ENCODE results near the gene PDGFA.
A peak's percentile ranks its signal among the peaks of the same experiment; 100 is the strongest.

Gene PDGFA

DNA sequence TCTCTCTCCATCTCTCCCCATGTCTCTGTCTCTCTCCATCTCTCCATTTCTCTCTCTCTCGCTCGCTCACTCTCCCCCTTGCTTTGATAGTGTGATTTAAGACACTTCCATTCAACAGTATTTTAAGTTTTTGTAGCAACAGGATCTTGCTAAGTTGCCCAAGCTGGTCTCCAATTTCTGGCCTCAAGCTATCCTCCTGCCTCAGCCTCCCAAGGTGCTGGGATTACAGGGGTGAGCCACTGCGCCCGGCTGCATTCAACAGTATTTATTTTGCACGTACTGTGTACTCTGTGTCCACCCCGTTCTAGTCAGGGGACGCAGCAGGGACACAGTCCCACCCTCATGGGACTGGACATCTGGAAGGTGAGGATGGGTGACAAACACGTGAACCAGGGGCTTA lies 14.4 kb upstream of the PDGFA start:
- DNase-seq: no peak

GRCh38 chr7:533266-533665 lies 13.6 kb upstream of the PDGFA start:
- DNase-seq: no peak

DNA sequence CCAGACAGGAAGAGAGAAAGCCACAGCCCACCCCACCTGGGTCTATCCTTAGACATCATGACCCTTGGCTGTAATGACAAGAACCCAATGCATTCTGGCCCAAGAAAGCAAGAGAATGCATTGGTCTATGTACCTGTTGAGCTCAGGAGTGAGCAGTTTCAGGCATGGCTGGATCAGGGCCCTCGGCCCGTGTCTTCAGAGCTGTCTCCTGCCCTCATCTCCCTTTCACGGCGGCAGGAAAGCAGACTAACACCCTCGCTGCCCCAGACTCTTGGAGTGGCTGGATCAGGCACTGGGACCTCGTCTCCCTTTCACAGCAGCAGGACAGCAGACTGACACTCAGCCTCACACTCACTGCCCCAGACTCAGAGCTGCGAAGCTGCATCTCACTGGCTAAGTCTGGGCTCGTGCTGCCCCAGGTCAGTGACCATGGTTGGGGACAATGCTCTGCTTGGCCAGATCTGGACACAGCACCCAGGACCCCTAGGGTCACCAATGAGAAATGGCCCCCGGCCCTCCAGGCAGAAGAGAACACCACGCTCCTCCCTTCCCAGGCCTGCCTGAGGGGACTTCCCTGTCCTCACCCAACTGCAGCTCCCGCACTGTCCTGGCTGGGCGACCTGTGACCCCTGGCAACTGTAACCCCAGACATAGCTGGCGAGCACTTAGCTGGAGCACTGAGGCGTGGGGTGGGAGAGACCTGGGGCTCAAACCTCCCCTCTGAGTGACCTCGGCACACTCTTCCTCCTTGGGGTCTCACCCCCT lies 12.9 kb upstream of the PDGFA start:
- DNase-seq: no peak

GRCh38 chr7:531777-532176 lies 12.1 kb upstream of the PDGFA start:
- DNase-seq: no peak

- DNase-seq: no peak
These were observed 8.8 kb upstream of the PDGFA start for GRCh38 chr7:528451-528850.

GRCh38 chr7:527723-528122 lies 8.1 kb upstream of the PDGFA start:
- no peak for DNase-seq

GRCh38 chr7:526460-527034 lies 6.9 kb upstream of the PDGFA start:
- DNase-seq: no peak

GRCh38 chr7:525740-526139 lies 6.1 kb upstream of the PDGFA start:
- DNase-seq: no peak

GRCh38 chr7:524800-525199 lies 5.2 kb upstream of the PDGFA start:
- DNase-seq: no peak

DNA sequence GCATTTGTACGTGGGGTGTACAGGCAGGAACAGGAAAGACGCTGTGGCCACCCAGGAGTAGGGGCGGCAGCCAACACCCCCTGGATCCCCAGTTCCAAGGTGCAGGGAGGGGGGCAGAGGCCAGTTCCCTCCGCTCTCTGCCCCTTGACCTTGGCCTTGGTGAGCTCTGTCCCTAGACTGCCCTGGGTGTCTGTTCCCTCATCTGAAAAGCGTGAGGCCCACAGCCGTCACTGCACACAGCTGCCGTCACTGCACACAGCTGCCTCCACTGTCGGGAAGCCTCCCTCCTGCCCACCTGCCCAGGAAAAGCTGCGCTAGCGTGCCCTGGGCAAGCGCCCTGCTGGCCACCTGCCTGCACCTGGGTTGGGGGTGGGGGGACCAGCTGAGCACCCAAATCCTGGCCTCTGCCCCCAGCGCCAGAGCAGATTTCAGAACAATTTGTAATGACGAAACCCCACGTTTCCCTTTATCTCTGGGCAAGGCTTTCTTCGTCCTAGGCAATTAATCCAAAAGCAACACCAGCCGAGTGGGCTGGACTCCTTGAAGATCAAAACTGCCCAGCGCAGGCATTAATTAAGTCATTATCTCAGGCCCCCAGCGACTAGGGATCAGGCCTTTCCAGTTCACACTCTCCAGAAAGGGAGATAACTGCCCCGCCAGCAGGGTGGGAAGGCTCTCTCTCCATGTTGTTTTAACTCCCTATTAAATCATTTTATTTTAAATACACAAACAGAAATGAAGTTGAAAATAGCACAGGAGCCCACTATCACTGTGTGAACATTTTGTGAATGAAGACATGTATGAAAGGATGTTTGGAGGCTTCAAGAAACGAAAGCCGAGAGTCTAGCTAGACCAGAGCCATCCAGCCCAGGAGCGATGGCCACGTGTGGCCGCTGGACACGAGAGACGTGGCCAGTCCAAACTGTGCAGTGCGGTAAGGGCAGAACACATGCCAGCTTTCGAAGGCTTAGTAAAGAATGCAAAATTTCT lies 4.0 kb upstream of the PDGFA start:
- DNase-seq: no peak

DNA sequence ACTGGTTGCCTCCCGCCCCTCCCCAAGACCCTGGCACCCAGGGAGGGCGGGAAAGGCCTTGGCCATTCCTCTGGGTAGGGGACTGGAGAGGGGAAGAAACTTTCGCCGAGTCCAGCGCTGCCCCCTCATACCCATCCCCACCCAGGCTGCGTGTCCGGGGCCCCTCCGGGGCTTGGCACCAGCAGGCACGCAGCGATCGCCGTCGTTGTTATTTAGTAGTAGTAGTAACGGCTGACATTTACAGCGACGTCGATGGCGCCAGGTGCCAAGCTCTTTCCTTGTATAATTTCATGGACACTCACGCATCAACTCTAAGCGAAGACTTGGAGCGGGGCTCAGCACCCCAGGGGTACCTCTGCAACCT lies 3.3 kb upstream of the PDGFA start:
- DNase-seq: no peak

- DNase-seq: no peak
These were observed 2.7 kb upstream of the PDGFA start for GRCh38 chr7:522071-522950.

- DNase-seq: no peak
These were observed 1.8 kb upstream of the PDGFA start for GRCh38 chr7:521221-522070.

DNA sequence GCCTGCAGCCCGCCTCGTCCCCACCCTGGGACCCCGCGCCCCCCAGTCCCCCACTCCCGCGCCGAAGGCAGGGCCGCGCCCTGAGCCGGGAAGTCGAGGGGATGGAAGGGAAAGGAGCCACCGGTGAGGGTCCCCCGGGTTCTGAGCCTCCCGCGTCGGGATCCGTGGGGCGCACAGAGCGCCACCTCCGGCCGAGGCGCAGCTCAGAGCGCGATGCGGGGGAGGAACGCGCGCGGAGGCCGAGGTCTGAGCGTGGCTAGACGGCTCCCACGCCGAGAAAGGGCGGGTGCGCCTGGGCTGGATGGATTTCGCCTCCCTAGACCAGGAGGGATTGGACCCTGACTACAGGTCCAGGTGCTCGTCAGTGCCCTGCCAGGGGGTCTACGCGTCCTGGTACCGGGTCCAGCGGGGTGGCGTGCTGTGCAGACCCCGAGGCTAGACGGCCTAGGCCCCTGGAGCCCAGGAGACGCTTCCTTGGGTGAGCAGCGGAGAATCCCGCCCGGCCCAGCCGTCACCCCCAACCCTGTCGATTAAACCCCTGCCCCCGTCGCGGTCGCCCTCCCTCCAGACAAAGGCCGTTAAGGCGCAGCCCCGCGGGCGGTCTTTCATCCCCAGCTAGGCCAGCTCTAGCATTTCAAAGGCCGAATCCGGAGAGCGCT lies 986 bp upstream of the PDGFA start:
- no peak for DNase-seq

- peak; percentile 48 for DNase-seq
These were observed 789 bp downstream of the PDGFA start for GRCh38 chr7:518630-519483.

- DNase-seq: no peak
These were observed 1.6 kb downstream of the PDGFA start for GRCh38 chr7:517774-518629.

DNA sequence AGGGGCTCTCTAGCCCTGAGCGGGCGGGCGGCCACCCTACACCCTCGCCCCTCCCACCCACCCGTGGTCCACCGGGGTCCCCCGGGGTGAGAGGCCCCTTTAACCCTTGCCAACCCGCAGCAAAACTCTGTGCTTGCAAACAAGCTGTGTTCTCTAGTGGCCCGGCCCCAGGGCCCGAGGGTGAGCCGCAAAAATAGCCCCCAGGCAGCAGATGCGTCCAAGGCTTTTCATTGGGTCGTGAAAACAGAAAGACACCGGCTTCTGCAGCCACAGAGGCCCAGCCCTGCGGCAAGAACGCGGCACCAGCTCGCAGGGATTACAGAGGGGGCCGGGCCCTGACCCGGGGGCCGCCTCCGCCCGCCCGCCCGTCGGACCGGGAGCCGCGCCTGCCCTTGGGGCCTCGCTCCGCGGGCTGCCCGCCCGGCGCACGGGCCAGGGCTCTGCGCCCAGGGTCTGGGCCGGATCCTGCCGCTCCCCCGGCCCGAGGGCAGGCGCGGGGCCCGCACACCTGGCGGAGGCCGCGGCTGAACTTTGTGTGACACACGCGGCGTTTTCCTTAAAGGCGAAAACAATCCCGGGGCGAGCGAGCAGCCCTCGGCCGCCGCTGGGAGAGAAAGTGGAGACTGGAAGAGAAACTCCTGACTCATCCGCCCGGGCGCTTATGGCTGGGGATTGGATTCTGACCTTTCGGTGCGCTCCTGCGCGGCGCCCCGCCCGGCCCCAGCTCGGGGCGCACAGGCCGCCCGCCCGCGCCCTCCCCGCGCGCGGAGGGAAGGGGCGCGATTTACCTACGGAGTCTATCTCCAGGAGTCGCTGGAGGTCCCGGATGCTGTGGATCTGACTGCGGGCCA lies 2.8 kb downstream of the PDGFA start:
- no peak for DNase-seq

DNA sequence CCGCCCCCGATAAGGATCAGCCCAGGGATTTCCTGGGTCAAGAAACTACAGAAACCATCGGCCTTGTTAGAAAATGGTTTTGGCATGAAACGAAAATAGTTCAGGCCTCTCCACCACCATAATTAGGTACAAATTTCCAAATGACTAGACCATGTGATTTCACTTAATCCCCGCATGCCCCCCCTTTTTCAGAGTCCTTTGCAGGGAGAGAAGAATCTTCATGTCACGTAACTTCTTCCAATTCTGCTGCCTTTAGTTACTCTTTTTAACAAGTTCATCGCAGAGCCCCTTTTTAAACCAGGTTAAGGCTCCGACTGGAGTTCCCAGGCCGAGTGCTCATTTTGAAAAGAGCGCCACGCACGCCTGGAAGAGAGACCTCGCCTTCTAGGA lies 3.4 kb downstream of the PDGFA start:
- no peak for DNase-seq

Data from activated naive CD4-positive, alpha-beta T cell treated with anti-CD3 and anti-CD28 coated beads, Interleukin-2, amount 50 U/mL, for 16 hours (primary cell).